HG02852 (cell line): Measurements from ENCODE around the gene PKMYT1.

ENCODE experiments used
- ATAC-seq: cut with Tn5 transposase; IDR thresholded peaks from one replicate; pipeline ENCODE4 v1.9.1; 2021; ENCODE audit warnings: mild to moderate bottlenecking, moderate library complexity; ENCODE audit not compliant: unreplicated experiment

Gene PKMYT1

DNA sequence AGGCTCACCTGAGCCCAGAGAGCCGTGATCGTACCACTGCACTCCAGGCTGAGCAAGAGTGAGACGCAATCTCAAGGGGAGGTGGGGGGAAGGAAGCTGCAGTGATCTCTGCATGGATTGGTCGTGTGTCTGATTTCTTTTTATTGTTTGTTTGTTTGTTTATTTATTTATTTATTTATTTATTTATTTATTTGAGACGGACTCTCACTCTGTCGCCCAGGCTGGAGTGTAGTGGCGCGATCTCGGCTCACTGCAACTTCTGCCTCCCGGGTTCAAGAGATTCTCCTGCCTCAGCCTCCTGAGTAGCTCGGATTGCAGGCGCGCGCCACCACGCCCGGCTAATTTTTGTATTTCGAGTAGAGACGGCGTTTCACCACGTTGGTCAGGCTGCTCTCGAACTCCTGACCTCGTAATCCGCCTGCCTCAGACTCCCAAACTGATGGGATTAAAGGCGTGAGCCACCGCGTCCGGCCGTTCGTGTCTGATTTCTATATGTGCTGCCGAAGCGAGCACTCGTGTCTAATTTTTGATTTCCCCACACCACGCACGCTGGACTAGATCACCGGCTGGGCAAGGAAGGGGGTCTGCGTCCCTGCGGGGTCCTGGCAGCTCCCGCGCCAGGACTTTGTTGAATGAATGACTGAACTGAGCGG is 39.5 kb upstream of the PKMYT1 start:
- no peak for ATAC-seq

DNA sequence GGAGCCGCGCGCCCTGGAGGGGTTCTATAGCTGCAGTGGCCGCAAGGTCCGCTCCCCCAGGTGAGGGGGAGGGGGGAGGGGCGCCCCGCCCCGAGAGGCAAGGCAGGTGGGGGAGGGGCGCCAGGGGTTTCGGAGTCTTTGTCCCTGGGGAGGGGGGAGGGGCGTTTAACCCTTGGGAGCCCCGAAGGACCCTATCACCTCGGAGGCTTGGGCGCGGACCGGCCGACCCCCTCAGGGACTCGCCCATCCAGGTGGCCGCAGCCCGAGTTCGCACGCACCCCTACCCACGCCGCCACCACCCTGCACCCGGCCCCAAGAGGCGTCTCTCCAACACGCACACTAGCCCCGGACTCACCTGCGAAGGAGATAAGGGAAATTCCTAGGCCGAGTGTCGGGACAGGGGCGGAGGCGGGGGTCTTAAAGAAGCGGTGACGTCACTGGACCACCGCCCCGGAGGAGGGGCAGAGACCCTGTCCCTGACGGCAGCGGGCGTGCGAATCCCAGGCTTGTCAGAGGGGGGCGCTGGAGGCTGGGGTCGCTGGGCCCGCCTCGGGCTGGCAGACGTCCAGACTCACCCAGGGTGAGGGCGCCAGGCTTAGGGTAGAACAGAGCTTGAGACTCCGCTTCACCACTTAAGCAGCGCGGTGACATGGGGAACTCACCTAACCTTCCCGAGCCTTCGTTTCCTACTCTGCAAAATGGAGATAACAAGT is 37.7 kb upstream of the PKMYT1 start, which contains the start of gene CLDN6:
Gene CLDN6 (minus strand): TSS at position 390 of the 713 bp plus-strand sequence. CDS start 2,162 bp downstream, outside the sequence.
- no peak for ATAC-seq

- ATAC-seq, result no peak
These were observed 37.1 kb upstream of the PKMYT1 start for GRCh38 chr16:3017344-3017743.

- no peak for ATAC-seq
These were observed 35.7 kb upstream of the PKMYT1 start for GRCh38 chr16:3015865-3016521.

- ATAC-seq, result no peak
These were observed 34.7 kb upstream of the PKMYT1 start for GRCh38 chr16:3014971-3015370.

GRCh38 chr16:3013998-3014690 is 33.9 kb upstream of the PKMYT1 start:
- no peak for ATAC-seq

- ATAC-seq, result no peak
These were observed 33.3 kb upstream of the PKMYT1 start for GRCh38 chr16:3013491-3013951.

GRCh38 chr16:3012828-3013420 is 32.7 kb upstream of the PKMYT1 start, which contains the start of gene CLDN9:
Gene CLDN9 (plus strand): TSS chr16:3012923. CDS start chr16:3013363, 440 bp downstream.
- ATAC-seq, result no peak

GRCh38 chr16:3012246-3012645 is 32.0 kb upstream of the PKMYT1 start:
- no peak for ATAC-seq

DNA sequence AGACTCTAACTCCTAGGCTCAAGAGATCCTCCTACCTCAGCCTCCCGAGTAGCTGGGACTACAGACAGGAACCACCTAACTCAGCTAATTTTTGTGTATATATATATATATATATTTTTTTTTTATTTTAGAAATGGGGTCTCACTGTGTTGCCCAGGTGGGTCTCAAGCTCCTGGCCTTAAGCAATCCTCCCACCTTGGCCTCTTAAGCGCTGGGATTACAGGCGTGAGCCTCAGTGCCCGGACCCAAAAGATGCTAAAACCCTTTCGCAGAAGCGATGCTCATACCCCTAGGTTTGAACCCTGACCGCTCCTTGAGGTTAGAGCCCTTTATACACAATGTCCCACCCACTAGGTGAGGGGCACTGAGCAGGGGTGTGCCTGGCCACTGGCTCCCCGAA is 30.3 kb upstream of the PKMYT1 start:
- ATAC-seq, result no peak

DNA sequence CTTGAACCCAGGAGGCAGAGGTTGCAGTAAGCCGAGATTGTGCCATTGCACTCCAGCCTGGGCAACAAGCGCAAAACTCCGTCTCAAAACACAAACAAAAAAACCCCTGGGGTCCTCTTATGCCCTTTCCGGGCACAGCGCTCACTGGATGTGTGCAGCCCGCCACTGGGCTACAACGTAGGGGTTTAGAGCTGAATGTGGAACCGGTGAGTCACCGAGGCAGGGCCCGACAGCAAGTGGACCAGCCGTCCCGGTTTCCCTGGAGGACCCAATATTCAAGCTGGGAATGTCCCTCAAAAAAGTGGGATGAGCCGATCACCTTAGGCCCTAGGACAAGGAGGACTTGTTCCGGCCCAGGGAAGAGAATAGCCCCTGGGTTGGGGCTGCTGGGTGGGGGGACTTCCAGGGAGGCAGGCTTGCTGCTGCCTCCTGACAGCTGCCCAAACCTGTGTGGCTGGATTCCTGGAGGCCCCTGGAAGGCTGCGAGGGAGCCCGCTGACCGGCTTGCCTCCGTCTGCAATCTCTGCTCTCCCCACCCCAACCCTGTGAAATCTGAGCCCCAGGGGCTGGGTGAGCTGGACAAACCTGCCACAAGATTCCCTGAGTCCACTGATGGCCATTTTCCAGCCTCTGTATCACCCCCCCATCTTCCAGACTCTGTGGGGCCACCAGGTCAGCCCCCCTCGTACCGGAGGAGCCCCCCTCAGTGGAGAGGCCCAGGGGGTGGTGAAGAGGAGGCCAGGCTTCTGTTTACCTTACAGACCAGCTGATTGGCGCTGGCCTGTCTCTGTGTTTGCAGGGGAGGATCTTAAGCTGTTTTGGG is 29.5 kb upstream of the PKMYT1 start:
- no peak for ATAC-seq

DNA sequence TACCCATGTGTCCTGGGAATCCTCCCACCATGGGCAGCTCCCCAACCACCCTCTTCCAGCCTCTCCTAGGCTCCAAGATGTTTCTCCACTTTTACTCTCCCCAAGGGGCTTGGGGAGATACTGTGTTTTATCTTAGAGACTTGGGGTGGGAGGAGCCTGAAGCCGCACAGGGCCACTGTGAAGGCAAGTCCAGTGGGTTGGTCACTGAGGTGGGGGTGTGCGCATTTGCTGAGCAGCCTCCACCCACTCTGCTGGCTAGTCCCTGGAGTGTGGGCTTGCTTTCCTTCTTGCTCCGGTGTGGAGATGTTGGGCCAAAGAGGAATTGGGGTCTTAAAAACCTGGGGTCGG is 28.4 kb upstream of the PKMYT1 start:
- ATAC-seq, result no peak

DNA sequence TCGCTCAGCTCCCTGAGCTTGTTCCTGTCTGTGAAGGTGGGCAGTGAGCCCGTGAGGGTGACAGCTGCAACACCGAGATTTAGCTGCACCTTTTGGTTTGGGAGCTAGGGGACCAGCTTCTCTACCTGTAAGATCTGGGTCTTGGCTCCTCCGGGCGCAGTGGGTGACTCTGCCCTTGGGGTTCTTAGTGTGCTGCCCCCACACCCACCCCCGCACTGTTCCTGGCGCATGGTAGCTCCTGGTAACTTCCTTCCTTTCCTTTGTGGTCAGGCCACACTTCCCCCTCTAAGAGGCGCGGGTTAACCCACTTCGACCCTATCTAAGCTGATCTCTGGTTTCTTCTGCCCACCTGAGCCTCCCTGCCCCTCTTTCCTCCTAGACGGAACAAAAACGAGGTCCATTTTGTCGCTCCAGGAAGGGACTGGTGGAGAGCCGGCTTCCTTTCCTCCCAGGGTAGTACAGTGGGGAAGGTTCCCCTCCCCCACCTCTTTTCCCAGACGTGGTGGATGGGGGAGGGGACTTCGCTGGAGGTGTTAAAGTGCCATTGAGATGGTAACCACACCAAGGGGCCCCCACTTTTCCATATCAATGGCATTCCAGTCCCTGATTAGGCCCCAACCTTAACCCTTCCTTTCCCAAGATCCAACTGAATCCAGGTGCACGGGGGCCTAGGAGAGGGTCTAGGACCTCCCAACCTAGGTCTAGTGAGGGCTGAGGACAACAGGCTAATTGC is 27.9 kb upstream of the PKMYT1 start:
- ATAC-seq, result no peak

- ATAC-seq, result no peak
These were observed 27.1 kb upstream of the PKMYT1 start for GRCh38 chr16:3007059-3007956.

DNA sequence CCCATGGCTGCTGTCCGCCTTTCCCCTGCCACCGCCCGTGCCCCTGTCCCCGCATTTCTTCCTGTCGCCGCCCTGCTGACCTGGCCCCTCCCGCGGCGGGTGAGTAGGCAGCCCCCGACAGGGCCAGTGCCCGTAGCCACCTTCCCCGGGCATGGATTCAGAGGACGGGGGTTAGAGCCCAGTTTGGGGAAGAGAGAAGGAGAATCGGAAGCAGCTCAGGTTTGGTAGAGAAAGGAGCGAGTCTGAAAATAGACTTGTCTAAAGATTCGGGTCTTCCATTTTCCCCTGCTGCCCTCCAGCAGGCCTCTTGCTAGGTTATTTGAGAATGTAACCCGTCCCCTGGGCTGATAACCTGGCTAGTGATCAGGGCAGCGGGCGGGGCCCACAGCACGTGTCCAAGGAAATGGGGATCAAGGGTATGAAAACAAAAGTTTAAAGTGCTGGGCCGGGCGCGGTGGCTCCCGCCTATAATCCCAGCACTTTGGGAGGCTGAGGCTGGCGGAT is 24.6 kb upstream of the PKMYT1 start:
- ATAC-seq, result no peak

DNA sequence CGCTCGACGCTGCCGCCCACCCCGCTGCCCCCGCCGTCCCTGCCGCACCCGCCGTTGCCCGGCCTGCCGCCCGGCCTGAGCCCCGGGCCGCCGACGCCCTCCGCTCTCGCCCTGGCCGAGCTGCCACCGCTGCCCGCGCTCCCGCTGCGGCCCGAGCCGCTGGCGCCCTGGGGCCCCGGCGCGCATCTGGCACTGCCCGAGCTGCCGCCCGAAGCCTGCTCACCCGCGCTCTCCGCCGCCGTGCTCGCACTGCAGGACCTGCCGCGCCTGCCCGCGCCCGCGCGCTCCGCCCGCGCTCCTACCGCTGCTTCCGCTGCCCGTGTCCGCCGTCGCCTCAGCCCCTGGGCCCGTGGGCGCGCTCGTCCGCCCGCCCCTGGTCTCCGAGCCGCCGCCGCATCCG is 24.1 kb upstream of the PKMYT1 start:
- ATAC-seq, result peak; percentile 9

GRCh38 chr16:3003582-3004270 is 23.5 kb upstream of the PKMYT1 start:
- ATAC-seq, result peak; percentile 97

DNA sequence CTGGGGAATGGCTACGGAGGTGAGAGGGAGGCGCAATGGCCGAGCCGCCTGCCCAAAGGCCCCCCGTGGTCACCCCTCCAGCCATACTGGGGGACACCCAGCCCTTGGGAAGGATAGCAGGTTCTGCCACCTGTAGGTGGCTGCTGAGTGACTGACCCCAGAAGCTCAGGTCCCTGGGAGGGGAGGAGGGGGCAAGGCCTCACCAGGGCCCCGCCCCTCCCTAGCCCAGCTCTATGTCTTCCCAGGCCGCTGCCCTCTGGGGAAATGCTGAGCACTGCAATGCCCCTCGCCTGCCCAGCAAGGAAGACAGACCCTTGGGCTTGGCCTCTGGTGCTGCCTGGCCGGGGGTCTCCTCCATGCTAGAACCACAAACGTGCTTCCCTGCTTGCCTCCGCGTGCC is 21.1 kb upstream of the PKMYT1 start:
- ATAC-seq, result no peak
